ENCODE results near the gene AEBP1.

The AEBP1 gene

DNA sequence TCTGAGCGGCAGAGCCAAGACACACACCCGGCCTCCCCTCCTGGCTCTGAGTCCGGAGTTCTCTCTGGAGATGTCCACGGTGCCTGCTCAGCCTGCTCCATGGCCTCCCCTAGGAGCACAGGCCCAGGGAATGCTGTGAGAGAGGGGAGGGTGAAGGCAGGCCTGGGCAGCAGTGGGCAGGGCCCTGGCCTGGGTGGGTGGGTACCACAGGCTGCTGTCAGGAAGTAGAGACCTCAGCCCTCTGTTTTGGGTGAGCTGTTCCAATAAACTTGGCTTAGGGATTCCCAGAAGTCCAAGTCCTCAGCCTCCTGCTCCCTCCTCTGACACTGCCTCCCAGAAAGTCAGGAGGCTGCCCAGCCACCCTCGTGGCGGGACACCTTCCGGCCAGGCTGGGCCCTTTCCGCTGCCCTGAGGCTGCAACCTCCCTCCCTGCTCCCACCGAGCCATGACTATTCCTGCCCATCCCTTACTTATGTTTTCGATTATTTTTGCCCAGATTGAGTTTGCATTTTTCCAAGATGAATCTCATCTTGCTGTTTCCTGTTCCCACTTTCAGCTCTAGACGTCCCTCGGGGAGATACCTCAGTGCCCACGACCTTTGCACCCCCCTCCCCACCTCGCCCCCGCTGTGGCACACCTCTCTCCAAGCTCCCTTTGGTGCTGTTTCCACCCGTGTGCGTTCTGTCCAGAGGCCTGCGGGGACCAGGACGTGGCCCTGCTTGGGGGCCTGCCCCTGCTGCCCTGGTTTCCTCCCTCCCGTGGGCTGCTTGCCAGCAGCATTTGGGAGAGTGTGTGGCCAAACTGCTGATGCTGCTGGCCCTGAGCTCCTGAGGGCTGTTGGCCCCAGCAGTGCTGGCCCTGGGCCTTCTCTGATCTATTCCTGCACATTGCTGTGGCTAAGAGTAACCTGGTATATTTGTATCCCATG lies 16.0 kb upstream of the AEBP1 start:
- no peak for DNase-seq

DNA sequence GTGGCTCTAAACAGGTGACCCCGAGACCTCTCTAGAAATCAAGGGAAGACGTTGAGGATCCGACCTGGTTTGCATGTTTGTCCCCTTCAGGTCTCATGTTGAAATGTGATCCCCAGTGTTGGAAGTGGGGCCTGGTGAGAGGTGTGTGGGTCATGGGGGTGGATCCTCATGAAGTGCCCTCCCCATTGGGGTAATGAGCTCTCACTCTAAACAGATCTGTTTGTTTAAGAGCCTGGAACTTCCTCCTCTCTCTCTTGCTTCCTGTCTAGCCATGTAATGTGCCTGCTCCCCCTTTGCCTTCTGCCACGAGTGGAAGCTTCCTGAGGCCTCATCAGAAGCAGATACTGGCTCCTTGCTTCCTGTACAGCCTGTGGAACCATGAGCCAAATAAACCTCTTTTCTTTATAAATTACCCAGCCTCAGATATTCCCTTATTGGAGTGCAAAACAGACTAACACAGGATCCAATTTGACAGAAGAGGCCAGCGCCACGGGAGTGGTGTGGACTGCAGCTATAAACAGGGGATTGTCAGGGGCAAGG lies 11.0 kb upstream of the AEBP1 start:
- no peak for DNase-seq

DNA sequence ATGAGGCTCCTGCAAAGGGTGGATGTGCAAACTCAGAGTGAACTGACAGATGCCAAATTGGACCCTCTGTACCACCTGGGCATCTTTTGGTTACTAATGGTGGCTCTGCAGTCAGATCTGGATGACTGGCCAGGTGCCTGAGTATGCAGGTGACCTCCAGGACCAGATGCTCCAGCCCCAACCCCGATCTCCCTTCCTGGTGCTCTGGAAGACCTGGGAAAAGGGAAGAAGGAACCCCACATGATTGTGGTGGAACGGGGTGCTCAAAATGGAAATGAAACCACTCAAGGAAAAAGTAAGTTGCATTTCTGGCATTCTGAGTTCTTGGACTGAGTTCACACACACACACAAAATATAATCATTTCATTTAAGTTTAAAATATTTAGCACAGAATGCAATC lies 9.8 kb upstream of the AEBP1 start:
- no peak for DNase-seq

DNA sequence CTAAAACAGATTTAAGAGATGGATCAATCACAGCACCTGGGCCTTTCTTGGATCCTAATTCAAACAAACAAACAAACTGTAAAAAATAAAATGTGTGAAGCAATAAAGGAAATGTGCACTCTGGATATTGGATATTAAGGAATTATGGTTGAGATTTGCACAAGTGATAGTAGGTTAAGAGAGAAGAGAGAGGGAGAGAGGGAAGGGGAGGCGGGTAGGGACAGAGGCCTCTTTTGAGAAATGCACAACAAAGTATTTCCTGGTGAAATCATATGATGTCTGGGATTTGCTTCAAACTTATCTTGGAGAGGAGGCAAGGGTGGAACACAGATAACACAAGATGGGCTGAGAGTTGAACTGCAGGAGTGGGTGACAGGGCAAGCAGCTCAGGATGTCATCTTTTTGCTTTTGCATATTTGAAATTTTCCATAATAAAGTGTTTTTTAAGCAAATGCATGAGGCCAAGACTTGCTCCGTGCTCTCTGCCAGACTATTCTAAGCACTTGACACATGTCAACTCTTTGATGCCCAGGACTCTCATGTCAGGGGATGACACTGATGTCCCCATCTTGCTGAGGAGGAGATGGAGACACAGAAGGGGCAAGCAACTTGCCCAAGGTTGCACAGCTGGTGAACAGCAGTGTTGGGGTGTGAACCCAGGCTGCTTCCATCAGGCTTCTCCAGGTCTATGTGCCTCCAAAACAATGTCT lies 9.1 kb upstream of the AEBP1 start:
- no peak for DNase-seq

DNA sequence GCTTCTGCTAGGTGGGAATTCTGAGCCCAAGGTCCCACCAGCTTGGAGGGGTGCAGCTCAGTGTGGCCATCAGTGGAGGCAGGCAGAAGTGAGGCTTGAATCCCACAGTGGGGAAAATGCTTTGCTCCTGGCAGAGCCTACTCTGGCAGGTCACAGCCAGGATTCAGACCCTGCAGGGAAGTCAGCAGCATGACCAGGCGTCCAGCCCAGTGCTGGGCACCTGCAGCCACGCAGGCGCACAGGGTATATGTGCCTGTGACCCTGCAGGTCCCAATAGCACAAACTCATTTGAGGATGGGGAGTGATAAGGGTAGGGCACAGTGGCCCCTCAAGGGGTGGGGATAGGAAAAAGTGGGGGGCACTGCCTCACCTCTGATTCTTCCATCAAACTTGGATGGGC lies 8.4 kb upstream of the AEBP1 start:
- no peak for DNase-seq

GRCh38 chr7:44096326-44096881 lies 7.7 kb upstream of the AEBP1 start:
- no peak for DNase-seq

GRCh38 chr7:44097064-44097932 lies 6.8 kb upstream of the AEBP1 start:
- DNase-seq, result no peak

GRCh38 chr7:44098092-44099068 lies 5.8 kb upstream of the AEBP1 start:
- DNase-seq, result no peak

DNA sequence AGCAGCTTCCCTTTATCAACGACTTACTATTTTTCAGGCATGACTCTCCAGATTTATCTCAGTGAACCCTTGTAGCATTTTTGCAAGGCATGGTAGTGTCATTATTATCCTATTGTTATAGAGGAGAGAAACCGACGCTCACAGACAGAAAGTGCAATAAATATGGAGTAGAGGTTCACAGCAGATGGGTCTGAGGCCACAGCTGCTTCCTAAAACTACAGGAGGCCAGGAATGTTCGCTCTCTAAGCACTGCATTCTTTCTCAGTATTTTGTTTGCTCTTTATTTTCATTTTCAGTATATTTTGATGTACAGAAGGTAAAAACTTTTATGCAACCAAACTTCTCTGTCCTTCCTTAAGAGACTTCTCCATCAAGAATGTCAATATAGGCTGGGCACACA lies 4.5 kb upstream of the AEBP1 start:
- DNase-seq, result no peak

DNA sequence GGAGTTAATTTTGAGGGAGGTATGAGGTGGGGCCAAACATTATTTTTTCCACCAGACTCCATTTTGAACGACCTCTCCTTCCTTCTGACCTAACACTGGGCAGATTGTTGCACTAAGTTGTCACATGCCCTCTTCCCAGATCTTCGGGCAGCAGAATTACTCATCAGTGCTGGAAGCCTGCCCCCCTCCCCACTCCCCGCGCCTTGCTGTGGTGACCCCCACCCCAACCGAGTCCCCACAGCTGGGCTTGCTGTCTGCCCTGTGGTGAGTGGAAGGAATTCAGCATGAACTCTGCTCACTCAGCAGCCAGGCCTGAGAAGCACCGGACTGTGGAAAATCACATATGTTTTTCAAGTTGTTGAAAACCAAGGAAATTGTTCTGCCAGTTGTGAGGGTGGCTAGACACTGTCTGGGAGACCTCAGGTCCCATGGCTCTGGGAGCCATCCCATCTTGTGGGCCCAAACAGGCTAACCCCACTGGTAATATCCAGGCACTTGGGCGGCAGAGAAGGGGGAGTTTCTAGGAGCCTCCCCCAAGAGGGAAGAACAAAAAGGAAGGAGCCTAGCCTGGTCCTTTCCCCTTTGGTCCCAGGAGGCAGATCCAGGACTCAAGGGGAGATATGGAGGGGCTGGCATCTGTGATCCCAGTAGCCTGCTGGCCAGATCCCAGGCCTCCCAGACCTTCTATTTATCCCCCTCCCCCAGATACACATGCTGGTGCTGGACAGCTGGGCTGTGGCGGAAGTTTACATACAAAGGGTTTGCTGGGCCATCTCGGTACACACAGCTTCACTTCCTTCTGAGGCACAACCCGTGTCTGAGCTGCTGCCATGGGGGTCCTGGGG lies 3.5 kb upstream of the AEBP1 start:
- DNase-seq, result no peak

GRCh38 chr7:44101303-44101965 lies 2.7 kb upstream of the AEBP1 start:
- no peak for DNase-seq

- DNase-seq, result no peak
Measured at GRCh38 chr7:44101966-44102845, 1.9 kb upstream of the AEBP1 start.

GRCh38 chr7:44102846-44103565 lies 1.1 kb upstream of the AEBP1 start:
- no peak for DNase-seq

DNA sequence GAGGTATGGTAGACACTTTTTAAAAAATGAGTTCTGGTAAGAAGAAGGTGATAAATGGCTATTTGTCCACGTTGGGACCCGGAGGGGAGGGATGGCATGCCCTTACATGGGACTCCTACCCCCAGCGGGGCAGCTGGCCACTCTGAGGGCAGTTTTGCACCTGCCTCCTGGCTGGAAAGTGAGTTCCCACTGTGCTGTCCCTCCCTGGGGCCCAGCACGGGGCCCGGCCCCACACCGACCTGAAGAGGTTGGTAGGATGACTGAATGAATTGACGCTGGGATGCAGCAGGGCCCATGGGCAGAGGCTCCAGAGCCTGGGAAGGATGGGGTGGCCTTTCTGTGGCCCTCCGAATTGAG lies 601 bp upstream of the AEBP1 start:
- DNase-seq, result no peak

- no peak for DNase-seq
Measured at GRCh38 chr7:44104860-44105771, 971 bp downstream of the AEBP1 start.

- DNase-seq, result no peak
Measured at GRCh38 chr7:44105832-44106231, 1.7 kb downstream of the AEBP1 start.
